OCI-LY1 (cell line): ENCODE data around the gene ATP2C1.
A peak's percentile ranks its signal among the peaks of the same experiment; 100 is the strongest.
"Not testable (repeated sequence)": the region's sequence is repeated elsewhere in the genome, so short reads cannot be mapped to it uniquely, and the experiment has no call there.

Experiments
- H2AFZ ChIP-seq: fragments of 200-600 bp; sonication (generic), shearing (Covaris generic); 2 replicates; pipeline ENCODE4 v1.6.0; 2014; ENCODE audit warnings: antibody characterized with exemption, mild to moderate bottlenecking, low read length
- H3F3A ChIP-seq: fragments of 200-600 bp; sonication (generic), shearing (Covaris generic); 2 replicates; pipeline ENCODE4 v1.6.0; 2014; ENCODE audit warnings: mild to moderate bottlenecking, antibody characterized with exemption, low read length, moderate library complexity; ENCODE audit not compliant: insufficient read depth
- H3K27ac ChIP-seq: fragments of 200-600 bp; sonication (generic); 2 replicates; pipeline ENCODE4 v1.5.1; 2014; ENCODE audit warnings: low read length, mixed run types, mild to moderate bottlenecking, low read depth; ENCODE audit not compliant: poor library complexity, severe bottlenecking
- H3K27me3 ChIP-seq: fragments of 200-600 bp; sonication (generic); 2 replicates; pipeline ENCODE4 v1.6.0; 2014; ENCODE audit warnings: antibody characterized with exemption, mild to moderate bottlenecking, low read length, moderate library complexity; ENCODE audit not compliant: insufficient read depth
- H3K36me3 ChIP-seq: fragments of 200-600 bp; sonication (generic); 2 replicates; pipeline ENCODE4 v1.6.1; 2014; ENCODE audit warnings: mild to moderate bottlenecking, antibody characterized with exemption, low read length, moderate library complexity, mixed read lengths; ENCODE audit not compliant: insufficient read depth
- H3K4me1 ChIP-seq: fragments of 200-600 bp; sonication (generic); 2 replicates; pipeline ENCODE4 v1.5.1; 2014; ENCODE audit warnings: mild to moderate bottlenecking, low read length, moderate library complexity; ENCODE audit not compliant: insufficient read depth, severe bottlenecking
- H3K4me2 ChIP-seq: fragments of 200-600 bp; sonication (generic), shearing (Covaris generic); 2 replicates; pipeline ENCODE4 v1.6.1; 2014; ENCODE audit warnings: low read length
- H3K4me3 ChIP-seq: fragments of 200-600 bp; sonication (generic); 2 replicates; pipeline ENCODE4 v1.5.1; 2014; ENCODE audit warnings: low read length, low read depth, mild to moderate bottlenecking, mixed read lengths; ENCODE audit not compliant: poor library complexity, severe bottlenecking
- H3K79me2 ChIP-seq: fragments of 200-600 bp; shearing (Covaris generic); 2 replicates; pipeline ENCODE4 v1.6.1; 2016; ENCODE audit warnings: mixed run types, low read length, mixed read lengths; ENCODE audit not compliant: insufficient read depth
- H3K9ac ChIP-seq: fragments of 200-600 bp; sonication (generic), shearing (Covaris generic); 2 replicates; pipeline ENCODE4 v1.6.1; 2014; ENCODE audit warnings: mild to moderate bottlenecking, low read length, mixed read lengths
- H3K9me2 ChIP-seq: fragments of 200-600 bp; sonication (generic), shearing (Covaris generic); 2 replicates; pipeline ENCODE4 v1.6.1; 2014; ENCODE audit warnings: low read depth, mild to moderate bottlenecking, low read length, mixed read lengths
- H3K9me3 ChIP-seq: fragments of 200-600 bp; shearing (Covaris generic); 2 replicates; pipeline ENCODE4 v1.6.1; 2014; ENCODE audit warnings: low read length, mixed read lengths
- H4K20me1 ChIP-seq: fragments of 200-600 bp; sonication (generic), shearing (Covaris generic); 2 replicates; pipeline ENCODE4 v1.6.0; 2016; ENCODE audit warnings: mild to moderate bottlenecking, low read length; ENCODE audit not compliant: insufficient read depth
- EZH2 ChIP-seq: fragments of 200-600 bp; sonication (generic), shearing (Covaris generic); IDR thresholded peaks from 2 replicates; pipeline ENCODE4 v1.8.0; 2017; ENCODE audit warnings: borderline replicate concordance, mixed run types, mild to moderate bottlenecking, antibody characterized with exemption, low read length, moderate library complexity, mixed read lengths
- TF ChIP-seq, protein P1 (sequence below): fragments of 200-600 bp; sonication (generic), shearing (Covaris generic); IDR thresholded peaks from 2 replicates; pipeline ENCODE4 v1.5.1; 2017; ENCODE audit warnings: mild to moderate bottlenecking, antibody characterized with exemption, low read length, moderate library complexity, mixed read lengths

ATP2C1 gene

GRCh38 chr3:131036986-131037385, 143.1 kb downstream of the ATP2C1 start:
- H3F3A ChIP-seq: no peaks in the 10 kb centered on the region
- H3K4me2 ChIP-seq: no peak overlapping the region
- peaks cover 3% of the 10 kb centered on the region for H3K4me1 ChIP-seq
- TF ChIP-seq EZH2: no peak
- H3K4me3 ChIP-seq: no peak overlapping the region
- no peak overlapping the region for H3K9ac ChIP-seq
- no peaks in the 10 kb centered on the region for H3K9me3 ChIP-seq
- H3K36me3 ChIP-seq: no peaks in the 10 kb centered on the region
- H3K79me2 ChIP-seq: no peaks in the 10 kb centered on the region
- H2AFZ ChIP-seq: no peak overlapping the region
- no peaks in the 10 kb centered on the region for H4K20me1 ChIP-seq
- H3K27ac ChIP-seq: no peak overlapping the region
- no peaks in the 10 kb centered on the region for H3K27me3 ChIP-seq
- no peaks in the 10 kb centered on the region for H3K9me2 ChIP-seq

DNA sequence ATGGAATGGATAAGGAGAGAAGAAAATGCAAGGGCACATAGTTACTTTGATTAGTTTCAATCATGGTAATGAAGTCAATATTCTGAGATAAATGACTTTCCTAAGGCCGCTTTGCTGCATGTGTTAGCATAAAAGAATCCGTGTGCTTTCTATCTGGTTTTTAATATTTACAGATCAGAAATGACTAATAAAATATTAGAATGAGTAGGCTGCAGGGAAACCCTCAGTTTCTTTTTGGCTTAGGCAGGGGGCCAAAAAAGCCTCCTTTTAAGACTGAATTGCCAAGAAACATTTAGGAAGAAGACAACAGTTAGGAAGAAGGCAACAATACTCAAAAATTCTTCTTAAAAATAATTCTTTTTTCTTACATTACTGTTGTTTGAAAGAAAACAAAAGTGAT, 144.4 kb downstream of the ATP2C1 start:
- Histone ChIP-seq H3K27ac (no peak overlapping the region), H3K36me3 (no peaks in the 10 kb centered on the region), H2AFZ (no peak overlapping the region), H3K27me3 (no peaks in the 10 kb centered on the region), H3K4me1 (peaks cover 9% of the 10 kb centered on the region), H3K79me2 (no peaks in the 10 kb centered on the region), H3K4me2 (no peak overlapping the region), H3K9me3 (no peaks in the 10 kb centered on the region), H4K20me1 (no peaks in the 10 kb centered on the region), H3K4me3 (no peak overlapping the region), H3K9ac (no peak overlapping the region), H3F3A (no peaks in the 10 kb centered on the region), H3K9me2 (no peaks in the 10 kb centered on the region)
- TF ChIP-seq EZH2: no peak
- TF ChIP-seq, protein P1, sequence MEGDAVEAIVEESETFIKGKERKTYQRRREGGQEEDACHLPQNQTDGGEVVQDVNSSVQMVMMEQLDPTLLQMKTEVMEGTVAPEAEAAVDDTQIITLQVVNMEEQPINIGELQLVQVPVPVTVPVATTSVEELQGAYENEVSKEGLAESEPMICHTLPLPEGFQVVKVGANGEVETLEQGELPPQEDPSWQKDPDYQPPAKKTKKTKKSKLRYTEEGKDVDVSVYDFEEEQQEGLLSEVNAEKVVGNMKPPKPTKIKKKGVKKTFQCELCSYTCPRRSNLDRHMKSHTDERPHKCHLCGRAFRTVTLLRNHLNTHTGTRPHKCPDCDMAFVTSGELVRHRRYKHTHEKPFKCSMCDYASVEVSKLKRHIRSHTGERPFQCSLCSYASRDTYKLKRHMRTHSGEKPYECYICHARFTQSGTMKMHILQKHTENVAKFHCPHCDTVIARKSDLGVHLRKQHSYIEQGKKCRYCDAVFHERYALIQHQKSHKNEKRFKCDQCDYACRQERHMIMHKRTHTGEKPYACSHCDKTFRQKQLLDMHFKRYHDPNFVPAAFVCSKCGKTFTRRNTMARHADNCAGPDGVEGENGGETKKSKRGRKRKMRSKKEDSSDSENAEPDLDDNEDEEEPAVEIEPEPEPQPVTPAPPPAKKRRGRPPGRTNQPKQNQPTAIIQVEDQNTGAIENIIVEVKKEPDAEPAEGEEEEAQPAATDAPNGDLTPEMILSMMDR: no peak

DNA sequence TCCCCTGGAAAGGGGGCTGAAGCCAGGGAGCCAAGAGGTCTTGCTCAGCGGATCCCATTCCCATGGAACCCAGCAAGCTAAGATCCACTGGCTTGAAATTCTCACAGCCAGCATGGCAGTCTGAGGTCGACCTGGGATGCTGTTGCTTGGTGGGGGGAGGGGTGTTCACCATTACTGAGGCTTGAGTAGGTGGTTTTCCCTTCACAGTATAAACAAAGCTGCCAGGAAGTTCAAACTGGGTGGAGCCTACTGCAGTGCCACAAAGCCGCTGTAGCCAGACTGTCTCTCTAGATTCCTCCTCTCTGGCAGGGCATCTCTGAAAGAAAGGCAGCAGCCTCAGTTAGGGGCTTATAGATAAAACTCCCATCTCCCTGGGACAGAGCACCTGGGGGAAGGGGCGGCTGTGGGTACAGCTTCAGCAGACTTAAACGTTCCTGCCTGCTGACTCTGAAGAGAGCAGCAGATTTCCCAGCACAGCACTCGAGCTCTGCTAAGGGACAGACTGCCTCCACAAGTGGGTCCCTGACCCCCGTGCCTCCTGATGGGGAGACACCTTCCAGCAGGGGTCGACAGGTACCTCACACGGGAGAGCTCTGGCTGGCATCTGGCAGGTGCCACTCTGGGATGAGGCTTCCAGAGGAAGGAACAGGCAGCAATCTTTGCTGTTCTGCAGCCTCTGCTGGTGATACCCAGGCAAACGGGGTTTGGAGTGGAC, 148.5 kb downstream of the ATP2C1 start:
- not testable (repeated sequence) for H3F3A ChIP-seq, H3K9me2 ChIP-seq, H3K9ac ChIP-seq, H3K27me3 ChIP-seq, H3K4me2 ChIP-seq, H3K4me1 ChIP-seq, H3K27ac ChIP-seq, H2AFZ ChIP-seq, H4K20me1 ChIP-seq, H3K79me2 ChIP-seq, H3K4me3 ChIP-seq, H3K36me3 ChIP-seq, H3K9me3 ChIP-seq

DNA sequence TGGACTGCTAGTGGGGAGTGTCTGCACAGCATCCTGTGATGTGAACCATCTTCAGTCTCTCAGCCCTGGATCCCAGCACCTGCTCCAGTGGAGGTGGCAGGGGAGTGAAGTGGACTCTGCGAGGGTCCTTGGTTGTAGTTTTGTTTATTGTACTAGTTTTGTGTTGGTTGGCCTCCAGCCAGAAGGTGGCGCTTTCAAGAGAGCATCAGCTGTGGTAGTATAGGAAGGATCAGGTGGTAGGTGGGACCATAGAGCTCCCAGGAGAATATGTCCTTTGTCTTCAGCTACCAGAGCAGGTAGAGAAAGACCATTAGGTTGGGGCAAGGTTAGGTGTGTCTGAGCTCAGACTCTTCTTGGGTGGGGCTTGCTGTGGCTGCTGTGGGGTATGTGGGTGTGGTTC, 153.7 kb downstream of the ATP2C1 start:
- no peak overlapping the region for H3K27ac ChIP-seq
- no peak overlapping the region for H3K4me3 ChIP-seq
- H3K9me2 ChIP-seq: no peaks in the 10 kb centered on the region
- no peaks in the 10 kb centered on the region for H3K79me2 ChIP-seq
- H3K36me3 ChIP-seq: no peaks in the 10 kb centered on the region
- no peak overlapping the region for H3K4me2 ChIP-seq
- no peaks in the 10 kb centered on the region for H3K27me3 ChIP-seq
- no peaks in the 10 kb centered on the region for H3K4me1 ChIP-seq
- no peaks in the 10 kb centered on the region for H4K20me1 ChIP-seq
- no peaks in the 10 kb centered on the region for H3F3A ChIP-seq
- H3K9ac ChIP-seq: no peak overlapping the region
- H3K9me3 ChIP-seq: no peaks in the 10 kb centered on the region
- no peak overlapping the region for H2AFZ ChIP-seq
- TF ChIP-seq, protein P1: peak; percentile 51
- TF ChIP-seq EZH2: no peak
